ENCODE results near the gene NEDD8. TPM values are rescaled to one million over a fixed set of nuclear protein-coding genes. Genes with fewer than 3 reads are reported as not detected.

Gene NEDD8
- total RNA-seq, 1 experiment from 2014 or later = 214 TPM

DNA sequence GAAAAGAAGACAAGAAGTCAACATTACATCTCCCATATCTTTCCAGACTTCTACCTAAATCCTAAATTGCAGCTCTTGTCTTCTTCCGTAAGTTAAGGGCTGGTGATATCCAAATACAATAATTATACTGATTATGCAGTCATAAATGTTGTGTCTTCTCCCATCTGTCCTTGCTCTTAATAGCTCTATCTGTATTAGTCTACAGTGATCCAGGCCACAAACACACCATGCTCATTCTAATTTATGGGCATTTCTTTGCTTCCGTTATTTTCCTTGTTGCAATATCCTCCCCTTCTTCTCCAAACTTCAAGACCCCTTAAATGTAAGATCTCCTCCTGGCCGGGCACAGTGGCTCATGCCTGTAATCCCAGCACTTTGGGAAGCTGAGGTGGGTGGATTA, 12.6 kb downstream of the NEDD8 start:
- H3K27ac ChIP-seq (ENCODE audit: insufficient read length, low read depth, low read length) = no peak overlapping the region
- H2BK15ac ChIP-seq (ENCODE audit: low read depth, low read length) = no peak overlapping the region
- H2BK5ac ChIP-seq (ENCODE audit: insufficient read length, low read length) = no peak overlapping the region
- H4K91ac ChIP-seq (ENCODE audit: insufficient read length, low read depth, low read length) = no peak overlapping the region
- no peaks in the 10 kb centered on the region for H3K4me1 ChIP-seq (ENCODE audit: insufficient read depth, low read length)
- WGBS (ENCODE audit: extremely low coverage, insufficient read length, low lambda C conversion rate) = no CpG with 5 or more reads among the region's 3 CpGs
- peaks cover 7 to 9% of the 10 kb centered on the region in 2 experiments for H3K4me1 Mint-ChIP-seq
- no peak overlapping the region for H4K5ac ChIP-seq (ENCODE audit: insufficient read length, low read depth, low read length)
- H3K27ac Mint-ChIP-seq = peak overlapping the region in 1 of 3 experiments; percentile 46; a peak in 2 of 7 replicates
- no peak overlapping the region for H3K9ac ChIP-seq (ENCODE audit: extremely low read depth, insufficient read length, low read length)
- peaks cover 0 to 13% (median 11%) of the 10 kb centered on the region in 3 experiments; a peak in 5 of 7 replicates for H3K36me3 Mint-ChIP-seq (ENCODE audit: insufficient read depth in 1 of 3, low read depth in 3 of 3)
- H3K27me3 ChIP-seq (ENCODE audit: insufficient read depth, low read length) = no peaks in the 10 kb centered on the region
- no peak overlapping the region for H2AFZ ChIP-seq (ENCODE audit: low read length)
- H2BK20ac ChIP-seq (ENCODE audit: low read depth, low read length, poor library complexity, severe bottlenecking) = no peak overlapping the region
- no peak overlapping the region for H3K14ac ChIP-seq (ENCODE audit: insufficient read depth, low read length)
- no peak overlapping the region for H4K8ac ChIP-seq (replicated peaks; ENCODE audit: insufficient read length, low read depth, low read length)
- no peak overlapping the region for H3K18ac ChIP-seq (ENCODE audit: insufficient read length, low read depth, low read length)
- peaks cover 11% of the 10 kb centered on the region for H3K79me1 ChIP-seq (ENCODE audit: insufficient read depth, low read depth, low read length, poor library complexity, severe bottlenecking)
- no peak overlapping the region for H3K4me2 ChIP-seq (ENCODE audit: insufficient read depth, insufficient read length, low read length)
- no peak overlapping the region for H3K4ac ChIP-seq (ENCODE audit: low read depth, low read length)
- no peaks in the 10 kb centered on the region for H3K9me3 ChIP-seq (ENCODE audit: control insufficient read depth, low read depth, low read length)
- peaks cover 8% of the 10 kb centered on the region for H3K23me2 ChIP-seq (ENCODE audit: insufficient read length, low read depth, low read length, poor library complexity, severe bottlenecking)
- H2BK12ac ChIP-seq (ENCODE audit: insufficient read length, low read depth, low read length) = no peak overlapping the region
- no peak overlapping the region for H3K23ac ChIP-seq (ENCODE audit: insufficient read length, low read depth, low read length)
- peaks cover 3% of the 10 kb centered on the region; the same call in 1 of the 2 replicates for H3K79me2 ChIP-seq (ENCODE audit: insufficient read depth, low read length)
- no peak overlapping the region for H2AK5ac ChIP-seq (ENCODE audit: insufficient read length, low read length)
- H3K4me3 Mint-ChIP-seq = no peak overlapping the region
- H3K56ac ChIP-seq (ENCODE audit: insufficient read length, low read depth, low read length) = no peak overlapping the region
- H3K9me3 Mint-ChIP-seq = no peaks in the 10 kb centered on the region
- TF ChIP-seq, protein P1, sequence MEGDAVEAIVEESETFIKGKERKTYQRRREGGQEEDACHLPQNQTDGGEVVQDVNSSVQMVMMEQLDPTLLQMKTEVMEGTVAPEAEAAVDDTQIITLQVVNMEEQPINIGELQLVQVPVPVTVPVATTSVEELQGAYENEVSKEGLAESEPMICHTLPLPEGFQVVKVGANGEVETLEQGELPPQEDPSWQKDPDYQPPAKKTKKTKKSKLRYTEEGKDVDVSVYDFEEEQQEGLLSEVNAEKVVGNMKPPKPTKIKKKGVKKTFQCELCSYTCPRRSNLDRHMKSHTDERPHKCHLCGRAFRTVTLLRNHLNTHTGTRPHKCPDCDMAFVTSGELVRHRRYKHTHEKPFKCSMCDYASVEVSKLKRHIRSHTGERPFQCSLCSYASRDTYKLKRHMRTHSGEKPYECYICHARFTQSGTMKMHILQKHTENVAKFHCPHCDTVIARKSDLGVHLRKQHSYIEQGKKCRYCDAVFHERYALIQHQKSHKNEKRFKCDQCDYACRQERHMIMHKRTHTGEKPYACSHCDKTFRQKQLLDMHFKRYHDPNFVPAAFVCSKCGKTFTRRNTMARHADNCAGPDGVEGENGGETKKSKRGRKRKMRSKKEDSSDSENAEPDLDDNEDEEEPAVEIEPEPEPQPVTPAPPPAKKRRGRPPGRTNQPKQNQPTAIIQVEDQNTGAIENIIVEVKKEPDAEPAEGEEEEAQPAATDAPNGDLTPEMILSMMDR (conservative IDR thresholded peaks at IDR 0.05) = no peak
- H2BK120ac ChIP-seq (ENCODE audit: low read depth, low read length, poor library complexity, severe bottlenecking) = no peak overlapping the region
- no peaks in the 10 kb centered on the region for H4K20me1 ChIP-seq (ENCODE audit: control insufficient read depth, insufficient read depth, insufficient read length)
- H3T11ph ChIP-seq (ENCODE audit: low read length) = no peak overlapping the region
- DNase-seq = no peak
- no peaks in the 10 kb centered on the region for H3K27me3 Mint-ChIP-seq (ENCODE audit: low read depth)
